A549 treated with DMSO at 1 μM for 4 hours (cell line): ENCODE data around the gene PIGBOS1. TPM values are rescaled to one million over a fixed set of nuclear protein-coding genes. Genes with fewer than 3 reads are reported as not detected.

Experiments
- total RNA-seq: library from RNA; stranded (reverse); fragments of 200-300 nt; extraction: Qiagen RNA extraction; gene quantifications from 5 replicates; pipeline ENCODE4 v1.2.3, GENCODE V29; 2022; ENCODE audit warnings: low read depth

PIGBOS1 gene
- total RNA-seq = 20.6 to 33.5 TPM (median 24.5 TPM) in 5 replicates

GRCh38 chr15:55318588-55319494, at the start of gene PIGBOS1, which contains the start of gene PIGB:
PIGBOS1 (minus strand) TSS chr15:55319123; CDS start chr15:55317792, 1,331 bp downstream.
PIGB (plus strand) TSS chr15:55319222; CDS start chr15:55319251, 29 bp downstream.

GRCh38 chr15:55289746-55290527, 29.0 kb downstream of the PIGBOS1 start, which contains the start of gene RAB27A:
RAB27A (minus strand) TSS chr15:55289813; CDS start chr15:55234934, 54,879 bp downstream.

Other genes starting within 250 kb of the PIGBOS1 start
- gene RSL24D1, start 122.2 kb downstream of the PIGBOS1 start, total RNA-seq = 90.1 to 122 TPM (median 102 TPM) in 5 replicates
- 7.9 to 11.8 TPM (median 10.6 TPM) in 5 replicates for gene RAB27A, start 29.3 kb downstream of the PIGBOS1 start, total RNA-seq
- gene PIGB, start 99 bp upstream of the PIGBOS1 start, total RNA-seq = 11.4 to 15.0 TPM (median 13.7 TPM) in 5 replicates
- gene CCPG1, start 89.2 kb upstream of the PIGBOS1 start, total RNA-seq = 33.6 to 47.5 TPM (median 39.9 TPM) in 5 replicates
- 3.2 to 4.1 TPM (median 3.8 TPM) in 5 replicates for gene PIERCE2, start 89.4 kb upstream of the PIGBOS1 start, total RNA-seq
- 7.4 to 10.2 TPM (median 9.1 TPM) in 5 replicates for gene DNAAF4, start 189.1 kb upstream of the PIGBOS1 start, total RNA-seq